ENCODE data around the gene GLP1R. TPM values are rescaled to one million over a fixed set of nuclear protein-coding genes. Genes with fewer than 3 reads are reported as not detected.

The GLP1R gene
- total RNA-seq, 1 experiment from 2014 or later = not detected

GRCh38 chr6:39035681-39036080, 12.9 kb upstream of the GLP1R start:
- ChIA-PET POLR2A (no interaction called here), CTCF (no interaction called here), RAD21 (ENCODE audit: low non-redundant PET in 1 of 2, low total read pairs in 2 of 2, uncharacterized antibody in 2 of 2, unreplicated experiment in 2 of 2) (no interaction called here)
- TF ChIP-seq POLR2AphosphoS5 (IDR thresholded peaks at IDR 0.05; ENCODE audit: low read depth, low read length) = no peak
- 0 out of 2 replicates have a peak, but pooled peaks have one; percentile 59 for TF ChIP-seq EZH2phosphoT487 (IDR thresholded peaks at IDR 0.05; ENCODE audit: borderline replicate concordance)
- BruUV-seq (replicated peaks) = no TSS peak
- no peak overlapping the region for H2AFZ ChIP-seq (ENCODE audit: low read depth, low read length, poor library complexity, severe bottlenecking)
- no peaks in the 10 kb centered on the region for H4K20me1 ChIP-seq (ENCODE audit: insufficient read depth)
- H3K36me3 ChIP-seq (ENCODE audit: control insufficient read depth in 1 of 2, insufficient read depth in 2 of 2, low read length in 2 of 2) = no peaks in the 10 kb centered on the region
- H3K79me2 ChIP-seq (ENCODE audit: insufficient read depth, low read length) = no peaks in the 10 kb centered on the region
- H3K9me2 ChIP-seq (ENCODE audit: insufficient read depth) = no peaks in the 10 kb centered on the region
- ATAC-seq (no peak), DNase-seq (ENCODE audit: low read depth, low spot score) (no peak)
- no peak overlapping the region for H3K4me2 ChIP-seq (ENCODE audit: low read length)
- intact Hi-C loops (cut with micrococcal nuclease) = no loop called here
- no peaks in the 10 kb centered on the region for H3K4me1 ChIP-seq (ENCODE audit: control insufficient read depth in 1 of 2, insufficient read depth in 2 of 2, low read length in 2 of 2)
- no peak overlapping the region for H3K4me3 ChIP-seq (replicated peaks in 1 of 2; ENCODE audit: low read depth in 1 of 2, low read length in 2 of 2)
- no peak overlapping the region for H3K27ac ChIP-seq (ENCODE audit: low read depth, low read length)
- no peak overlapping the region for H3K9ac ChIP-seq (ENCODE audit: low read length)
- H3K9me3 ChIP-seq (ENCODE audit: control insufficient read depth in 1 of 2, insufficient read depth in 1 of 2, low read depth in 1 of 2, low read length in 2 of 2) = no peaks in the 10 kb centered on the region
- peaks cover 96% of the 10 kb centered on the region for H3K27me3 ChIP-seq (ENCODE audit: insufficient read depth, low read length)

DNA sequence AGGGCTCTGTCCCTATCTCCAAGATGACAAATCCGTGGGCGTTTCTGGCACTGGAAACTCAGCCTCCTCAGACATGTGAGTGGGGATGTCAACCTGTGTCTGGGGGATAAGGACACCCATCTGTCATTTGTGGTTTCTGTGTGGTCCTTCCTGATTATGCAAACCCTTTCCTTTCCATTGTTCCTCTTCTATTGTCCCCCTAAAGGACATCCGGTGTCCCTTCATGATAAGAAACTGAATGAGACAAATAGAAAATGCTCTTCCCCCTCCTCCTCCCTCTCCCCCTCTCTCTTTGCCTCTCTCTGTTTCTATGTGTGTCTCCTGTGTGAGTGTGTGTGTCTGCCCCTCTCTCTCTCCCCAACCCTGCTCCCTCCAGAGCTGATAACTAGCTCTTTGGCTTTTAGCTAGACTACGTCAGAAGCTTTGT, 11.5 kb upstream of the GLP1R start:
- H3K9ac ChIP-seq (ENCODE audit: low read length) = no peak overlapping the region
- H3K79me2 ChIP-seq (ENCODE audit: insufficient read depth, low read length) = no peaks in the 10 kb centered on the region
- ChIA-PET POLR2A (no interaction called here), CTCF (interaction anchor here (1.3 kb wide), 1 partner anchor 9 kb away, joined by 3 read pairs; no protein-coding TSS in a partner anchor), RAD21 (ENCODE audit: low non-redundant PET in 1 of 2, low total read pairs in 2 of 2, uncharacterized antibody in 2 of 2, unreplicated experiment in 2 of 2) (no interaction called here)
- no peak overlapping the region for H2AFZ ChIP-seq (ENCODE audit: low read depth, low read length, poor library complexity, severe bottlenecking)
- BruUV-seq (replicated peaks) = no TSS peak
- TF ChIP-seq EGR1 (IDR thresholded peaks at IDR 0.05; ENCODE audit: low read depth) (no peak), CBX3 (IDR thresholded peaks at IDR 0.05; ENCODE audit: low read depth) (no peak), ELF1 (IDR thresholded peaks at IDR 0.05; ENCODE audit: borderline replicate concordance, low read depth) (no peak), MAX (IDR thresholded peaks at IDR 0.05) (no peak), JUND (IDR thresholded peaks at IDR 0.05) (no peak), SIN3A (IDR thresholded peaks at IDR 0.05; ENCODE audit: low read depth) (no peak), SP1 (IDR thresholded peaks at IDR 0.05; ENCODE audit: low read depth) (no peak), TCF7L2 (IDR thresholded peaks at IDR 0.05; ENCODE audit: borderline replicate concordance, extremely low read depth, insufficient read depth, insufficient read length) (no peak), POLR2AphosphoS5 (IDR thresholded peaks at IDR 0.05; ENCODE audit: low read depth, low read length) (no peak), ATF3 (IDR thresholded peaks at IDR 0.05) (no peak)
- TF ChIP-seq, protein P1, sequence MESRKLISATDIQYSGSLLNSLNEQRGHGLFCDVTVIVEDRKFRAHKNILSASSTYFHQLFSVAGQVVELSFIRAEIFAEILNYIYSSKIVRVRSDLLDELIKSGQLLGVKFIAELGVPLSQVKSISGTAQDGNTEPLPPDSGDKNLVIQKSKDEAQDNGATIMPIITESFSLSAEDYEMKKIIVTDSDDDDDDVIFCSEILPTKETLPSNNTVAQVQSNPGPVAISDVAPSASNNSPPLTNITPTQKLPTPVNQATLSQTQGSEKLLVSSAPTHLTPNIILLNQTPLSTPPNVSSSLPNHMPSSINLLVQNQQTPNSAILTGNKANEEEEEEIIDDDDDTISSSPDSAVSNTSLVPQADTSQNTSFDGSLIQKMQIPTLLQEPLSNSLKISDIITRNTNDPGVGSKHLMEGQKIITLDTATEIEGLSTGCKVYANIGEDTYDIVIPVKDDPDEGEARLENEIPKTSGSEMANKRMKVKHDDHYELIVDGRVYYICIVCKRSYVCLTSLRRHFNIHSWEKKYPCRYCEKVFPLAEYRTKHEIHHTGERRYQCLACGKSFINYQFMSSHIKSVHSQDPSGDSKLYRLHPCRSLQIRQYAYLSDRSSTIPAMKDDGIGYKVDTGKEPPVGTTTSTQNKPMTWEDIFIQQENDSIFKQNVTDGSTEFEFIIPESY (IDR thresholded peaks at IDR 0.05; ENCODE audit: extremely low read depth, insufficient replicate concordance, low read length) = no peak
- H3K4me1 ChIP-seq (ENCODE audit: control insufficient read depth in 1 of 2, insufficient read depth in 2 of 2, low read length in 2 of 2) = no peaks in the 10 kb centered on the region
- H3K27ac ChIP-seq (ENCODE audit: low read depth, low read length) = no peak overlapping the region
- H3K4me2 ChIP-seq (ENCODE audit: low read length) = no peak overlapping the region
- intact Hi-C loops (cut with micrococcal nuclease) = no loop called here
- H4K20me1 ChIP-seq (ENCODE audit: insufficient read depth) = no peaks in the 10 kb centered on the region
- H3K9me3 ChIP-seq (ENCODE audit: control insufficient read depth in 1 of 2, insufficient read depth in 1 of 2, low read depth in 1 of 2, low read length in 2 of 2) = no peaks in the 10 kb centered on the region
- H3K36me3 ChIP-seq (ENCODE audit: control insufficient read depth in 1 of 2, insufficient read depth in 2 of 2, low read length in 2 of 2) = no peaks in the 10 kb centered on the region
- no peak for DNase-seq (ENCODE audit: low read depth, low spot score)
- peaks cover 88% of the 10 kb centered on the region for H3K27me3 ChIP-seq (ENCODE audit: insufficient read depth, low read length)
- no peak for ATAC-seq
- no peaks in the 10 kb centered on the region for H3K9me2 ChIP-seq (ENCODE audit: insufficient read depth)
- H3K4me3 ChIP-seq (replicated peaks in 1 of 2; ENCODE audit: low read depth in 1 of 2, low read length in 2 of 2) = no peak overlapping the region
